Fibroblast of the aortic adventitia (primary cell): Measurements from ENCODE around the gene LIN54. TPM values are rescaled to one million over a fixed set of nuclear protein-coding genes. Genes with fewer than 3 reads are reported as not detected.
A peak's percentile ranks its signal among the peaks of the same experiment; 100 is the strongest.
"Not testable (repeated sequence)": the region's sequence is repeated elsewhere in the genome, so short reads cannot be mapped to it uniquely, and the experiment has no call there.

ENCODE experiments used
- DNase-seq: peaks from one replicate; pipeline ENCODE4 v3.0.0-alpha.2; 2010; ENCODE audit warnings: low read depth
- H3K4me3 ChIP-seq: 2 replicates; pipeline ENCODE4 v1.5.1; 2011; ENCODE audit warnings: low read depth, mild to moderate bottlenecking, control low read depth, low read length, moderate library complexity
- total RNA-seq: library from RNA; depleted of rRNA; stranded (reverse); fragments of >200 nt; gene quantifications from 2 replicates; pipeline ENCODE4 v1.2.3, GENCODE V29; 2012; ENCODE audit warnings: low replicate concordance
- TF ChIP-seq, protein P1 (sequence below): IDR thresholded peaks from 2 replicates; pipeline ENCODE4 v1.5.1; 2011; ENCODE audit warnings: mild to moderate bottlenecking, low read length, control low read depth, inconsistent platforms; ENCODE audit not compliant: insufficient read depth

Gene LIN54
- total RNA-seq, 1 donor: 42.5 TPM

- H3K4me3 ChIP-seq: peak overlapping the region; percentile 74
- TF ChIP-seq, protein P1, sequence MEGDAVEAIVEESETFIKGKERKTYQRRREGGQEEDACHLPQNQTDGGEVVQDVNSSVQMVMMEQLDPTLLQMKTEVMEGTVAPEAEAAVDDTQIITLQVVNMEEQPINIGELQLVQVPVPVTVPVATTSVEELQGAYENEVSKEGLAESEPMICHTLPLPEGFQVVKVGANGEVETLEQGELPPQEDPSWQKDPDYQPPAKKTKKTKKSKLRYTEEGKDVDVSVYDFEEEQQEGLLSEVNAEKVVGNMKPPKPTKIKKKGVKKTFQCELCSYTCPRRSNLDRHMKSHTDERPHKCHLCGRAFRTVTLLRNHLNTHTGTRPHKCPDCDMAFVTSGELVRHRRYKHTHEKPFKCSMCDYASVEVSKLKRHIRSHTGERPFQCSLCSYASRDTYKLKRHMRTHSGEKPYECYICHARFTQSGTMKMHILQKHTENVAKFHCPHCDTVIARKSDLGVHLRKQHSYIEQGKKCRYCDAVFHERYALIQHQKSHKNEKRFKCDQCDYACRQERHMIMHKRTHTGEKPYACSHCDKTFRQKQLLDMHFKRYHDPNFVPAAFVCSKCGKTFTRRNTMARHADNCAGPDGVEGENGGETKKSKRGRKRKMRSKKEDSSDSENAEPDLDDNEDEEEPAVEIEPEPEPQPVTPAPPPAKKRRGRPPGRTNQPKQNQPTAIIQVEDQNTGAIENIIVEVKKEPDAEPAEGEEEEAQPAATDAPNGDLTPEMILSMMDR: no peak
- peak; percentile 16 for DNase-seq
These were observed 1.1 kb upstream of the LIN54 start for GRCh38 chr4:83011689-83012199.

DNA sequence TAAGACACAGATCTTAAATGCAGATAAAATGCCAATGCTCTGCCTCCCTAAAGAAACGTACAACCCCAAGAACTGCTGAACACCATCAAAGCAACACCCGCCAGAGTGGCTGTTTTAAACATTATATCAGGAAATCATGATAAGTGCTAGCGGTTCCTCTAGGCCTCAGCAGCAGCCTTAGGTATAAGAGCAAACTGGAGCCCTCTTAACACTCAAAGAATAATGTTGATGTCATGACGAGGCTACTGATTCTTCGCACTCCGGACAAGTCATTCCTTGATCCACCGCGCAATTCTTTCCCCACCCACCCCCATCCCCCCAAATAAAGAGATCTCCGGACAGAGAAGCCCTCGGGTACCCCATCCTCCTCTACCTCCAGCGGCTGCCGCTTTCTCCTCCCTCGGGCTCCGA, 507 bp downstream of the LIN54 start:
- DNase-seq: peak; percentile 39
- TF ChIP-seq, protein P1: no peak

DNA sequence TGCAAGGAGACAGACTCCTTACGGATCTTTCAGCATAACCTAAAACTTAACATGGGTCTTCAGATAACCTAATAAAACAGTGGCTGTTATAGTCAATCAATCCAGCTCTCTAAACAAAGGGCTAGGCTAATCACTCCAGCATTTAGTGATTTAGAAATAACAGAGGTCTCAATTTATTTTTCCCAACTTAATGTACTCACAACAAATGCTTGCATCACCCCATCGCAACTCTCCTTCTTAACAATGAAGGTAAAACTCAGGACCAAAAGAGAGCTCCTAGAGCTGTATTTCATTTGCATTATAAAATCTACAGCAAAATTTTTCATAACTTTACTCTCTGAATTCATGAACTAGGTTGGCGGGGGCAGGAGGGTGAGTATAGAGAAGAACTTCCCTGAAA, 1.1 kb downstream of the LIN54 start:
- TF ChIP-seq, protein P1: no peak
- DNase-seq: peak; percentile 46
- H3K4me3 ChIP-seq: peak overlapping the region; percentile 81

More for the DNA sequence above, 507 bp downstream of the LIN54 start:
- peak overlapping the region; percentile 81 for H3K4me3 ChIP-seq

- DNase-seq, H3K4me3 ChIP-seq: not testable (repeated sequence)
These were observed 7.4 kb downstream of the LIN54 start for GRCh38 chr4:83003044-83003791.

DNA sequence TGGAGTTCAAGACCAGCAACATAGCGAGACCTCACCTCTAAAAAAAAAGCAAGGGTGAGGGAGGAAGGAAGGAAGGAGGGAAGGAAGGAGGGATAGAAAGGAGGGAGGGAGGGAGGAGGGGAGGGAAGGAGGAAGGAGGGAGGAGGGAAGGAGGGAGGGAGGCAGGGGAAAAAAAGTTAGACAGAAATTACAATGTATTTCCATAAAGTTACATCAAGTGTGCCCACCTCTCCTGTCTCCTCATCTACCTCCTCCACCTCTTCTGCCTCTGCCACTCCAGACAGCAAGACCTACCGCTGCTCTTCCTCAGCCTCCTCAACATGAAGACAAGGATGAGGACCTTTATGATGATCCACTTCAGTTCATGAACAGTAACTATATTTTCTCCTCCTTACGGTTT, 8.3 kb downstream of the LIN54 start:
- no peak overlapping the region for H3K4me3 ChIP-seq
- TF ChIP-seq, protein P1: no peak
- no peak for DNase-seq

DNA sequence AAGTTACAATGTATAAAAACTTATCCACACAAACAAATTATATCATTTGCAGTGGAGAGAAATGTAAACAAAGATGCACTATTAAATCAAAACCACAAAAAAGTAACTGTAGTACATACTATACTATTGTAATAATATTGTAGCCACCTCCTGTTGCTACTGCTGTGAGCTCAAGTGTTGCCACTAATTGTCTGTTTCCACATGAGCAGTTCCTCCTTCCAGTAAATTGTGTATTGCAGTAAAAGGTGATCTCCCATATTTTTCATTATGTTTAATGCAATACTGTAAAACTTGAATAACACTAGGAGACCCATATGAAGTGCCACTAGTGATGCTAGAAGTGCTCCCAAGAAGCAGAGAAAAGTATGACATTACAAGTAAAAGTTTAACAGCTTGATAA, 11.7 kb downstream of the LIN54 start:
- TF ChIP-seq, protein P1: no peak
- no peak overlapping the region for H3K4me3 ChIP-seq
- DNase-seq: no peak

- H3K4me3 ChIP-seq: no peak overlapping the region
- TF ChIP-seq, protein P1: no peak
- no peak for DNase-seq
These were observed 15.8 kb downstream of the LIN54 start for GRCh38 chr4:82994834-82995233.
